Stomach (tissue), 4 donors: ENCODE measurements around the gene DHODH.

ENCODE experiments used
- CTCF ChIP-seq, 7 experiments: fragments of 450-650 bp in 4 of 7; fragments of 200-600 bp in 3 of 7; sonication (generic) in 3 of 7; IDR thresholded peaks; one replicate each; pipeline ENCODE4 v1.5.1; 2016 to 2019; ENCODE audit warnings: antibody characterized with exemption in 7 of 7, control low read depth in 2 of 7, mild to moderate bottlenecking in 1 of 7
- POLR2A ChIP-seq, 4 donors: fragments of 450-650 bp; IDR thresholded peaks; one replicate each; pipeline ENCODE4 v1.6.1; 2016; ENCODE audit warnings: antibody characterized with exemption in 4 of 4, control low read depth in 2 of 4, mild to moderate bottlenecking in 1 of 4, moderate library complexity in 1 of 4
- POLR2AphosphoS5 ChIP-seq, 3 donors: sonication (generic); formaldehyde crosslinking; IDR thresholded peaks; one replicate each; pipeline ENCODE4 v1.6.1; 2016; ENCODE audit warnings: antibody characterized with exemption in 3 of 3

DNA sequence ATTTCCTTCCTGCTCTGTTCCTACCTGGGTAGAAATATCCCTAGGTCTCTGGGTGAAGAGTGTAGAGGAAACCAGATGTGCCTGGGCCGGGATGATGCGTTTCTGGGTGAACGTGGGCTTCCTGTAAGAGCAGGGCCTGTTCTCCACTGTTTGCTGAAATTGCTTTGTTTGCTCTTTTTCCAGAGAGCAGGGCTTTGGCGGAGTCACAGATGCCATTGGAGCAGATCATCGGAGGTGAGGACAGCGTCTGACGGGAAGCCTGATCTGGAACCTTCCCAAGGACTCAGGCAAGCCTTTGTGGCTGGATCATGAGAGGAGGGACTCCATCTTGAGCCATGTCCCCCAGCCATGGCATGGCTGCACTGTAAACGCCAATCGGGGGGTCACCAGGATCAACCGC lies 15.4 kb downstream of the DHODH start:
- TF ChIP-seq POLR2AphosphoS5 (IDR thresholded peaks at IDR 0.05) (no peak), CTCF (IDR thresholded peaks at IDR 0.05) (no peak), POLR2A (IDR thresholded peaks at IDR 0.05) (no peak)
